Nephron progenitor cell (in vitro differentiated cells): Measurements from ENCODE around the gene TRIM27.

Experiments
- DNase-seq: peaks from one replicate; pipeline ENCODE4 v3.0.0; 2021
- H3K27ac Mint-ChIP-seq: 2 replicates; pipeline ENCODE4 v1.8.0; 2021; ENCODE audit warnings: mild to moderate bottlenecking, moderate library complexity, mixed read lengths
- H3K27me3 Mint-ChIP-seq: 2 replicates; pipeline ENCODE4 v1.8.0; 2021; ENCODE audit warnings: mild to moderate bottlenecking, low read depth, mixed read lengths; ENCODE audit not compliant: poor library complexity
- H3K36me3 Mint-ChIP-seq: 2 replicates; pipeline ENCODE4 v1.8.0; 2021; ENCODE audit warnings: low read depth, mixed read lengths
- H3K4me1 Mint-ChIP-seq: 2 replicates; pipeline ENCODE4 v1.8.0; 2021; ENCODE audit warnings: mixed read lengths
- H3K4me3 Mint-ChIP-seq: 2 replicates; pipeline ENCODE4 v1.8.0; 2021; ENCODE audit warnings: mild to moderate bottlenecking, moderate library complexity, mixed read lengths
- H3K9me3 Mint-ChIP-seq: 2 replicates; pipeline ENCODE4 v1.8.0; 2021; ENCODE audit warnings: mild to moderate bottlenecking, moderate library complexity, mixed read lengths
- CTCF ChIP-seq: fragments of 200-600 bp; sonication (generic); IDR thresholded peaks from 2 replicates; pipeline ENCODE4 v1.5.0; 2021; ENCODE audit warnings: antibody characterized with exemption

The TRIM27 gene

GRCh38 chr6:28900577-28901256, 23.1 kb downstream of the TRIM27 start:
- Mint-ChIP-seq H3K9me3 (no peaks in the 10 kb centered on the region), H3K4me1 (peaks cover 16% of the 10 kb centered on the region), H3K4me3 (no peak overlapping the region), H3K27ac (peak overlapping the region; percentile 43), H3K36me3 (peaks cover 64% of the 10 kb centered on the region), H3K27me3 (peaks cover 6% of the 10 kb centered on the region)
- no peak for TF ChIP-seq CTCF
- DNase-seq: no peak

GRCh38 chr6:28898710-28898965, 25.1 kb downstream of the TRIM27 start:
- Mint-ChIP-seq H3K4me1 (peaks cover 26% of the 10 kb centered on the region), H3K27ac (no peak overlapping the region), H3K36me3 (peaks cover 43% of the 10 kb centered on the region), H3K4me3 (peak overlapping the region; percentile 94), H3K27me3 (peaks cover 6% of the 10 kb centered on the region), H3K9me3 (no peaks in the 10 kb centered on the region)
- TF ChIP-seq CTCF: no peak
- DNase-seq: no peak

- Mint-ChIP-seq H3K4me1 (peaks cover 31% of the 10 kb centered on the region), H3K36me3 (peaks cover 32% of the 10 kb centered on the region), H3K9me3 (no peaks in the 10 kb centered on the region), H3K27ac (peak overlapping the region; percentile 99), H3K27me3 (peaks cover 6% of the 10 kb centered on the region), H3K4me3 (peak overlapping the region; percentile 94)
- no peak for DNase-seq
- TF ChIP-seq CTCF: no peak
Observed at GRCh38 chr6:28897369-28897745, 26.4 kb downstream of the TRIM27 start.

- H3K4me1 Mint-ChIP-seq: peaks cover 31% of the 10 kb centered on the region
- H3K9me3 Mint-ChIP-seq: no peaks in the 10 kb centered on the region
- H3K27ac Mint-ChIP-seq: peak overlapping the region; percentile 99
- peaks cover 6% of the 10 kb centered on the region for H3K27me3 Mint-ChIP-seq
- peaks cover 28% of the 10 kb centered on the region for H3K36me3 Mint-ChIP-seq
- no peak for TF ChIP-seq CTCF
- peak overlapping the region; percentile 94 for H3K4me3 Mint-ChIP-seq
- DNase-seq: peak; percentile 63
Observed at GRCh38 chr6:28896505-28897368, 27.0 kb downstream of the TRIM27 start.

- Mint-ChIP-seq H3K36me3 (peaks cover 17% of the 10 kb centered on the region), H3K27me3 (peaks cover 6% of the 10 kb centered on the region), H3K4me3 (peak overlapping the region; percentile 94), H3K27ac (peak overlapping the region; percentile 99), H3K4me1 (peaks cover 36% of the 10 kb centered on the region), H3K9me3 (no peaks in the 10 kb centered on the region)
- TF ChIP-seq CTCF: no peak
- peak; percentile 78 for DNase-seq
Observed at GRCh38 chr6:28895131-28895812, 28.5 kb downstream of the TRIM27 start.
